ENCODE data around the gene KCNC1.

DNA sequence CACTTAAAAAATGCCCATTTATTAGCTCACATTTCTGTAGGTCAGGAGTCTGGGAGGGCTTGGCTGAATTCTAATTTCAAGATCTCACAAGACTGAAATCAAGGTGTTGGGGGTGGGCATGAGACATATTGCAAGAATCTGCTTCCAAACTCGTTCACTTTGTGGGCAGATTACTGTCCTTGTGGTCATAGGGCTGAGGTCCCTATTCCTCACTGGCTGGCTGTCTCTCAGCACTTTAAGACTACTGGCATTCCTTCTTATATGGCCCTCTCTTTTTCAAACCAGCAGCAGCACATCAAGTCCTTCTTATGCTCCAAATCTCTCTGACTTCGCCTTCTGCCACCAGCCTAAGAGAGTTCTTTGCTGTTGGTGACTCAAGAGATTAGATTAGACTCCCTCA, 43.0 kb upstream of the KCNC1 start:
- TF ChIP-seq, protein P1, sequence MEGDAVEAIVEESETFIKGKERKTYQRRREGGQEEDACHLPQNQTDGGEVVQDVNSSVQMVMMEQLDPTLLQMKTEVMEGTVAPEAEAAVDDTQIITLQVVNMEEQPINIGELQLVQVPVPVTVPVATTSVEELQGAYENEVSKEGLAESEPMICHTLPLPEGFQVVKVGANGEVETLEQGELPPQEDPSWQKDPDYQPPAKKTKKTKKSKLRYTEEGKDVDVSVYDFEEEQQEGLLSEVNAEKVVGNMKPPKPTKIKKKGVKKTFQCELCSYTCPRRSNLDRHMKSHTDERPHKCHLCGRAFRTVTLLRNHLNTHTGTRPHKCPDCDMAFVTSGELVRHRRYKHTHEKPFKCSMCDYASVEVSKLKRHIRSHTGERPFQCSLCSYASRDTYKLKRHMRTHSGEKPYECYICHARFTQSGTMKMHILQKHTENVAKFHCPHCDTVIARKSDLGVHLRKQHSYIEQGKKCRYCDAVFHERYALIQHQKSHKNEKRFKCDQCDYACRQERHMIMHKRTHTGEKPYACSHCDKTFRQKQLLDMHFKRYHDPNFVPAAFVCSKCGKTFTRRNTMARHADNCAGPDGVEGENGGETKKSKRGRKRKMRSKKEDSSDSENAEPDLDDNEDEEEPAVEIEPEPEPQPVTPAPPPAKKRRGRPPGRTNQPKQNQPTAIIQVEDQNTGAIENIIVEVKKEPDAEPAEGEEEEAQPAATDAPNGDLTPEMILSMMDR (IDR thresholded peaks at IDR 0.05) = no peak
- no peak for TF ChIP-seq POLR2AphosphoS5 (IDR thresholded peaks at IDR 0.05)
